Fibroblast of lung (primary cell): ENCODE results near the gene NT5DC3.

ENCODE experiments used
- CTCF ChIP-seq, 2 donors: IDR thresholded peaks in 1 of 2; conservative IDR thresholded peaks in 1 of 2; 1 replicate in 1 of 2; 2 replicates in 1 of 2; pipeline ENCODE4 v1.5.1; 2011 to 2012; ENCODE audit warnings: low read length in 2 of 2, control low read depth in 1 of 2, inconsistent platforms in 1 of 2, low read depth in 1 of 2, mild to moderate bottlenecking in 1 of 2
- EZH2 ChIP-seq: IDR thresholded peaks from 2 replicates; pipeline ENCODE4 v1.5.1; 2012; ENCODE audit warnings: low read length, control low read depth, mild to moderate bottlenecking; ENCODE audit errors: missing control alignments

DNA sequence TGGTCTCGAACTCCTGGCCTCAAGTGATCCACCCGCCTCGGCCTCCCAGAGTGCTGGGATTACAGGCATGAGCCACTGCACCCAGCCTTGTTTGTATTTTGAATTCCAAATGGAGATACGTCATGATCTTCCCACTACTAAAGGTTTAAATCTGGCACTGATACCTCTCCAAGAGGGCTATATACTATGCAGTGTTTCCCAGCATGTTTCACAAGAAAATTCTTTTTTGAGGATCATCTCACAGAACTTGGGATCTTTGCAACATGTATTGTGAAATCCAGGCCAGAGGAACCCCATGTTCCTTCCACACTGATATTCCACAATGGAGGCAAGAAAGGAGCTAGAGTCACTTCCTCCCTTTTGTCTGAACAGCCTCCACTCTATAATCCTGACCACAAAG is 112.7 kb downstream of the NT5DC3 start:
- TF ChIP-seq EZH2 = no peak
- TF ChIP-seq CTCF (conservative IDR thresholded peaks at IDR 0.05 in 1 of 2, IDR thresholded peaks at IDR 0.05 in 1 of 2; ENCODE audit: low read depth in 1 of 2, low read length in 2 of 2) = no peak
